Upper lobe of left lung (tissue), 6 donors: ENCODE results near the gene CERS6. TPM values are rescaled to one million over a fixed set of nuclear protein-coding genes. Genes with fewer than 3 reads are reported as not detected.

Experiments used
- ATAC-seq, 2 donors: fragments of 200-7000 bp; cut with Tn5 transposase; one replicate each; pipeline ENCODE4 v1.9.1; 2022; ENCODE audit warnings: mild to moderate bottlenecking in 2 of 2, moderate library complexity in 2 of 2; ENCODE audit not compliant: low FRiP score in 2 of 2
- DNase-seq, 2 donors: peaks; one replicate each; pipeline ENCODE4 v3.0.0-alpha.2; 2019 to 2020
- H3K27ac ChIP-seq, 4 donors: fragments of 200-600 bp; sonication (generic); one replicate each; pipeline ENCODE4 v1.5.1; 2016 to 2019
- H3K27me3 ChIP-seq, 4 donors: fragments of 200-600 bp; sonication (generic); one replicate each; pipeline ENCODE4 v1.5.1; 2017 to 2019
- H3K36me3 ChIP-seq, 4 donors: fragments of 200-600 bp; sonication (generic); one replicate each; pipeline ENCODE4 v1.5.1; 2016 to 2019
- H3K4me1 ChIP-seq, 4 donors: fragments of 200-600 bp; sonication (generic); one replicate each; pipeline ENCODE4 v1.5.1; 2018 to 2019
- H3K4me3 ChIP-seq, 4 donors: fragments of 200-600 bp; sonication (generic); one replicate each; pipeline ENCODE4 v1.5.1; 2017 to 2019; ENCODE audit warnings: mild to moderate bottlenecking in 2 of 4, moderate library complexity in 1 of 4
- H3K9me3 ChIP-seq, 4 donors: fragments of 200-600 bp; sonication (generic); one replicate each; pipeline ENCODE4 v1.5.1; 2018 to 2019
- CTCF ChIP-seq, 6 experiments: fragments of 450-650 bp in 4 of 6; fragments of 200-600 bp in 2 of 6; sonication (generic) in 2 of 6; IDR thresholded peaks; one replicate each; pipeline ENCODE4 v1.5.1; 2016 to 2019; ENCODE audit warnings: antibody characterized with exemption in 6 of 6
- EP300 ChIP-seq, 4 donors: sonication (generic); formaldehyde crosslinking; IDR thresholded peaks; one replicate each; pipeline ENCODE4 v1.5.1; 2017; ENCODE audit warnings: antibody characterized with exemption in 4 of 4, control low read depth in 2 of 4
- POLR2A ChIP-seq, 4 donors: fragments of 450-650 bp; IDR thresholded peaks; one replicate each; pipeline ENCODE4 v1.5.1; 2016 to 2017; ENCODE audit warnings: antibody characterized with exemption in 4 of 4, mild to moderate bottlenecking in 2 of 4
- POLR2AphosphoS5 ChIP-seq, 2 donors: sonication (generic); formaldehyde crosslinking; IDR thresholded peaks; one replicate each; pipeline ENCODE4 v1.5.1; 2017; ENCODE audit warnings: antibody characterized with exemption in 2 of 2
- WGBS, 2 donors: methylation state at CpG; one replicate each; pipeline ENCODE4 v1.1.5; 2017 to 2018; 5-methylcytosine and 5-hydroxymethylcytosine counted together
- total RNA-seq, 6 donors: library from RNA; depleted of rRNA in 4 of 6; stranded (reverse); fragments of >200 nt in 4 of 6; gene quantifications; one replicate each; pipeline versions ENCODE4 v1.1.0 to v1.2.1, GENCODE V29; 2016 to 2021
- donor health status: DM: no; HTN: no; CAD: no; lungs with moderate emphysema.
- donor health status: DM: no; HTN: yes; CAD: no; lungs with severe emphysema.

CERS6 gene
- total RNA-seq, 6 donors from 2014 or later = 7.3 to 24.7 (median 16.6) TPM

DNA sequence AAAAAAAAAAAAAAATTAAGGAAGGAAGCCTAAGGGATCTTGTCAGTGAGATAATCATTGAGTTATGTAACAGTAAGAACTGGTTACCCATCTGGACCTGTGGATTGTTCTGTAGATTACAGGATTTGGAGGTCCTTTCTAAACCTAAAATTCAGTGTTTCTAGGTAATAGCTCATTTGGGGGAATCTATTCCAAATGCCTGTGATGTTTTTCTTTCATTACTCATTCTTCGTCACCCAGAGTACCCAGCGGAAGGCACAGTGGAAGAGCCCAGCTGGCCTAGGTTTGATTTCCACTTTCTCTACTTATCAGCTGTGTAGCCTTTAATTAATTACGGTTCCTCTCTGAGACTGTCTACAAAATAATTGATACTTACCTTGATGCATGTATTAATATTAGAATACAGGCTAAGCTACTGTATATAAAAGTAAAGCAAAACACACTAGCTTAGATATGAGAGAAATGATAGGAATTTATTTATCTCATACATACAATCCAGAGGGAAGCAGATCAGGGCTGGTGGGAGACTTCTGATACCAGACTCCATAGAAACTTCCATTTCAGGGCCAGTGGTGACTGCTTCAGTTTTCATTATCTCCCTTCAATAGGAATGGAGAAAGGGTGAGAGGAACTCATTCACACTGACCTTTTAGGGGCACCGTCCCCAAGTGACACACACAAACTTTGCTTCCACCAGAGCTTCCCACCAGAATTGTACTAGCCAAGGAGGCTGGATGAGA lies 230.6 kb downstream of the CERS6 start:
- DNase-seq (no peak), ATAC-seq (no peak)
- Histone ChIP-seq H3K27me3 (no peaks in the 10 kb centered on the region), H3K4me3 (no peak overlapping the region), H3K9me3 (no peaks in the 10 kb centered on the region), H3K27ac (no peak overlapping the region), H3K36me3 (no peaks in the 10 kb centered on the region), H3K4me1 (no peaks in the 10 kb centered on the region)
- WGBS, 2 donors = 89 to 93% methylated on average over 4 of the region's 4 CpGs
- TF ChIP-seq CTCF (IDR thresholded peaks at IDR 0.05) = no peak
- TF ChIP-seq POLR2AphosphoS5 (IDR thresholded peaks at IDR 0.05) = no peak
- TF ChIP-seq EP300 (IDR thresholded peaks at IDR 0.05) = no peak
- TF ChIP-seq POLR2A (IDR thresholded peaks at IDR 0.05) = no peak

- Histone ChIP-seq H3K27ac (no peak overlapping the region), H3K4me1 (no peaks in the 10 kb centered on the region), H3K9me3 (no peaks in the 10 kb centered on the region), H3K27me3 (no peaks in the 10 kb centered on the region), H3K36me3 (no peaks in the 10 kb centered on the region), H3K4me3 (no peak overlapping the region)
- 71 to 85% methylated on average over 3 of the region's 3 CpGs for WGBS, 2 donors
- TF ChIP-seq CTCF (IDR thresholded peaks at IDR 0.05) = no peak
- TF ChIP-seq POLR2A (IDR thresholded peaks at IDR 0.05) = no peak
- no peak for TF ChIP-seq EP300 (IDR thresholded peaks at IDR 0.05)
- no peak for TF ChIP-seq POLR2AphosphoS5 (IDR thresholded peaks at IDR 0.05)
- no peak for ATAC-seq
- DNase-seq = no peak
Observed at GRCh38 chr2:168687314-168687713, 231.2 kb downstream of the CERS6 start.

GRCh38 chr2:168690381-168690885 lies 234.4 kb downstream of the CERS6 start:
- Histone ChIP-seq H3K9me3 (no peaks in the 10 kb centered on the region), H3K4me1 (no peaks in the 10 kb centered on the region), H3K4me3 (no peak overlapping the region), H3K36me3 (no peaks in the 10 kb centered on the region), H3K27me3 (no peaks in the 10 kb centered on the region), H3K27ac (no peak overlapping the region)
- DNase-seq (no peak), ATAC-seq (no peak)
- TF ChIP-seq POLR2A (IDR thresholded peaks at IDR 0.05) (no peak), POLR2AphosphoS5 (IDR thresholded peaks at IDR 0.05) (no peak), EP300 (IDR thresholded peaks at IDR 0.05) (no peak), CTCF (IDR thresholded peaks at IDR 0.05) (no peak)
- 65 to 76% methylated on average over 1 of the region's 1 CpG for WGBS, 2 donors

DNA sequence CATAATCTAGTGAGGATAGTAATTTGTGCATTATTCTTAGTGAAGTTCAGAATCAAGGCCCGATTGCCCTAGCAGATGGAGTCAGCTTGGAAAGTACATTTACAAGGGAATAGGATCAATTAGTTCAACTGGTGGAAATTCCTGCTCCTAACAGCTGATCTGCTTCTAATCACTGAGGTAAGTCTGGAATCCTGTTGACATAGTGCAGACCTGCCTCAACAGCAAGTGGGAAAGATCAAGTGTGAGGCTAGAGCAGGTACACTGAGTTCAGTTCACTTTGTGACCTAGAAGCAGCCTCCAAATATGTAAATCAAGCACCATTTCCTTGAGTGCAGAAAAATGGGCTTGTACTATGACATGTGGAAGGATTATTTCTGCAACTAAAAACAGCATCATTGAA lies 235.1 kb downstream of the CERS6 start:
- no peaks in the 10 kb centered on the region for H3K27me3 ChIP-seq
- no peak for ATAC-seq
- WGBS, 2 donors = 90 to 94% methylated on average over 1 of the region's 1 CpG
- TF ChIP-seq POLR2AphosphoS5 (IDR thresholded peaks at IDR 0.05) (no peak), POLR2A (IDR thresholded peaks at IDR 0.05) (no peak), EP300 (IDR thresholded peaks at IDR 0.05) (no peak), CTCF (IDR thresholded peaks at IDR 0.05) (no peak)
- no peaks in the 10 kb centered on the region for H3K4me1 ChIP-seq
- H3K27ac ChIP-seq = no peak overlapping the region
- H3K4me3 ChIP-seq = no peak overlapping the region
- DNase-seq = no peak
- H3K36me3 ChIP-seq = no peaks in the 10 kb centered on the region
- no peaks in the 10 kb centered on the region for H3K9me3 ChIP-seq
